AG04450 (cell line): ENCODE data around the gene RYR3. TPM values are rescaled to one million over a fixed set of nuclear protein-coding genes. Genes with fewer than 3 reads are reported as not detected.

Experiments used
- CTCF ChIA-PET: fragments of 300-600, 350-600 bp; formaldehyde crosslinking; extraction: SDS; loops from one replicate; lab custom pipeline; 2022; ENCODE audit warnings: antibody characterized with exemption, inconsistent platforms; lab: Charles Lee
- POLR2A ChIA-PET: fragments of 350-600 bp; formaldehyde crosslinking; extraction: SDS; loops from one replicate; lab custom pipeline; 2021; ENCODE audit warnings: antibody characterized with exemption, inconsistent platforms; lab: Yijun Ruan, JAX
- DNase-seq: peaks from one replicate; pipeline ENCODE4 v3.0.0-alpha.2; 2011; ENCODE audit warnings: low read depth, low spot score
- H3K27ac ChIP-seq: one replicate; pipeline ENCODE4 v1.5.1; 2012; ENCODE audit warnings: low read depth, low read length, control low read depth
- H3K27me3 ChIP-seq: one replicate; pipeline ENCODE4 v1.6.0; 2012; ENCODE audit warnings: low read length; ENCODE audit not compliant: control insufficient read depth, insufficient read depth
- H3K4me3 ChIP-seq: 2 replicates; pipeline ENCODE4 v1.5.1; 2011; ENCODE audit warnings: mild to moderate bottlenecking, low read depth, low read length, control low read depth
- H3K9me3 ChIP-seq: 2 replicates; pipeline ENCODE4 v1.5.1; 2012; ENCODE audit warnings: low read length; ENCODE audit not compliant: control insufficient read depth, insufficient read depth
- CTCF ChIP-seq: IDR thresholded peaks from 2 replicates; pipeline ENCODE4 v1.5.1; 2011; ENCODE audit warnings: low read depth, low read length, control low read depth, inconsistent platforms
- polyA plus RNA-seq: library from polyadenylated mRNA; depleted of rRNA; stranded (reverse); fragments of >200 nt; gene quantifications from 2 replicates; pipeline ENCODE4 v1.2.3, GENCODE V29; 2011

The RYR3 gene
- polyA plus RNA-seq, 1 experiment = not detected

GRCh38 chr15:33618350-33618749, 307.6 kb downstream of the RYR3 start:
- Histone ChIP-seq H3K9me3 (no peaks in the 10 kb centered on the region), H3K27me3 (peaks cover 2% of the 10 kb centered on the region), H3K4me3 (no peak overlapping the region), H3K27ac (no peak overlapping the region)
- TF ChIP-seq CTCF = no peak
- DNase-seq = no peak
- CTCF ChIA-PET = no interaction called here
- POLR2A ChIA-PET = no interaction called here

GRCh38 chr15:33621141-33621540, 310.4 kb downstream of the RYR3 start:
- Histone ChIP-seq H3K9me3 (no peaks in the 10 kb centered on the region), H3K27ac (no peak overlapping the region), H3K27me3 (peaks cover 2% of the 10 kb centered on the region), H3K4me3 (no peak overlapping the region)
- CTCF ChIA-PET = no interaction called here
- POLR2A ChIA-PET = no interaction called here
- DNase-seq = no peak
- no peak for TF ChIP-seq CTCF

GRCh38 chr15:33623010-33623409, 312.2 kb downstream of the RYR3 start:
- no peaks in the 10 kb centered on the region for H3K9me3 ChIP-seq
- ChIA-PET POLR2A (no interaction called here), CTCF (no interaction called here)
- TF ChIP-seq CTCF = no peak
- H3K27me3 ChIP-seq = peaks cover 5% of the 10 kb centered on the region
- no peak overlapping the region for H3K27ac ChIP-seq
- no peak for DNase-seq
- H3K4me3 ChIP-seq = no peak overlapping the region

GRCh38 chr15:33624439-33624838, 313.7 kb downstream of the RYR3 start:
- Histone ChIP-seq H3K27me3 (peaks cover 5% of the 10 kb centered on the region), H3K9me3 (no peaks in the 10 kb centered on the region), H3K4me3 (no peak overlapping the region), H3K27ac (no peak overlapping the region)
- DNase-seq = no peak
- TF ChIP-seq CTCF = no peak
- POLR2A ChIA-PET = no interaction called here
- CTCF ChIA-PET = no interaction called here

- peaks cover 3% of the 10 kb centered on the region for H3K27me3 ChIP-seq
- DNase-seq = no peak
- no peak for TF ChIP-seq CTCF
- H3K27ac ChIP-seq = no peak overlapping the region
- H3K9me3 ChIP-seq = no peaks in the 10 kb centered on the region
- ChIA-PET POLR2A (no interaction called here), CTCF (no interaction called here)
- no peak overlapping the region for H3K4me3 ChIP-seq
These were observed 318.9 kb downstream of the RYR3 start for GRCh38 chr15:33629647-33630046.
